Stimulated activated CD4-positive, alpha-beta T cell treated with anti-CD3 and anti-CD28 coated beads, TNF-alpha, amount 100 ng/mL, for 1 hour (primary cell): ENCODE results near the gene BBX.
A peak's percentile ranks its signal among the peaks of the same experiment; 100 is the strongest.

Experiments
- DNase-seq, 3 donors: peaks; one replicate each; pipeline ENCODE4 v3.0.0-alpha.2; 2020; ENCODE audit warnings: low read depth in 3 of 3, low spot score in 1 of 3

The BBX gene

GRCh38 chr3:107522510-107523288 lies at the start of gene BBX:
TSS of gene BBX (plus strand) at chr3:107522962. CDS start at chr3:107710461, 187,499 bp downstream.
- peak; percentile 77 to 95 (median 92) for DNase-seq

DNA sequence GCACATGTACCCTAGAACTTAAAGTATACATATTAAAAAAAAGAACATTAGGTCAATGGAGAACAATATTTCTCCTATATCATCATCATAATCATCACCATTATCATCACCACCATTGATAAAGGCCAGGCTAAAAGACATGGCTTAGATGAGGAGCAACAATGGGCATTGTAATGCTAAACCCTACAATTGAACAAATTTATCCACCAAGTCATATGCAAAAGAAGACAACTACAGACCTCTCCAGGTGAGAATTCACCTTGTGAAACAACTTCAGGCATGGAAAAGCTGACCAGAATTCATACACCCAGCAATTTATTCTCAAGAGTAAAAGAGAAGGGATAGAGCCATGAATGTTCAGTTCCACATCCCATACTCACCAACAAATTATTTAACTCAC lies 46.3 kb upstream of the BBX start:
- DNase-seq, result no peak

GRCh38 chr3:107487490-107487889 lies 35.3 kb upstream of the BBX start:
- no peak for DNase-seq

DNA sequence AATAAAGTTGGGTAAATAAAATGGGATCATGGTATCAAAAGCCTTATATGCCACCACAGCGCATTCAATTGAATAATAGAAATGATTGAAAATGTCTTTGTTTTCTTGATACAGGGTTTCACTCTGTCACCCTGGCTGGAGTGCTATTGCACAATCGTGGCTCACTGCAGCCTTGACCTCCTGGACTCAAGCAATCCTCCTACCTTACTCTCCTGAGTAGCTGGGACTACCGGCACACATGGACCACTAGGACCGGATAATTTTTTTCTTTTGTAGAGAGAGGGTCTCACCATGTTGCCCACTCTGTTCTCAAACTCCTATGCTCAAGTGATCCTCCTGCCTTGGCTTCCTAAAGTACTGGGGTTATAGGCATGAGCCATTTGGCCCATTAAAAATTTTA lies 33.8 kb upstream of the BBX start:
- no peak for DNase-seq

DNA sequence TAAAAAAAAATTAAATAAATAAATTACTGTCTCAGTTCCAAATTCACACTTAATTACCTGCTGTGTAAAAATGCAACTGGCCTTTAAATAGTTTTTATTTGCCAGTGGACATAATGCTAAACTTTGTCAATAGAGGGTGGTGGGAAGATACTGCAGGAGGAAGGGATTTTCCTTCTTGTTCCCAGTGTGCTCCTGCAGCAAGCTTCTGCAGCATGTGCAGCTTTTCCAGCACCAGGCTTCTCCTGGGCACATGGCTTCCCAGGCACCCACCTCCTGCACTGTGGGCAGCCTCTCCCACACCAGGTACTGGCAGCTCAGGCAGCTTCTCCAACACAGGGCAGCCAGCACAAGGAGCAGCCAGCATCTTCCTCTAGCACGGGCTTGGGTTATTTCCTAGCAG lies 29.6 kb upstream of the BBX start:
- no peak for DNase-seq

- no peak for DNase-seq
These were observed 25.9 kb upstream of the BBX start for GRCh38 chr3:107496855-107497254.

GRCh38 chr3:107498646-107499045 lies 24.1 kb upstream of the BBX start:
- no peak for DNase-seq

DNA sequence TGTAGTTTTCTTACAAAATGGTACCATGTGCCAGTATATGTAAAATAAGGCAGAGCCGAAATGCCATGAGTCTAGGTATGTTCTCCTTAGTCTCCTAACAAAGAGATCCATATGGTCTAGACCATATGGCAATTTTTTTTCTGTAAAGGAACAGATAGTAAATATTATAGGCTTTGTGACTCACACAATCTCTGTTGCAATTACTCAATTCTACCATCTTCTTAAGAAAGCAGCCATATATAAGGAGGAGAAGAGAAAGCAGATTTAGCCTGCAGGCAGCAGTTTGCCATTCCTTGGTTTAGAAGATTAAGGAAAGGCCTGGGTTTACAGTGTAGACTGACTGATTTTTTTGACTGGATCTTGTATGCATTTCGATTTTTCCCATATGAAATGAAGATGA lies 16.3 kb upstream of the BBX start:
- no peak for DNase-seq

- DNase-seq, result no peak
These were observed 14.4 kb upstream of the BBX start for GRCh38 chr3:107508331-107508730.

DNA sequence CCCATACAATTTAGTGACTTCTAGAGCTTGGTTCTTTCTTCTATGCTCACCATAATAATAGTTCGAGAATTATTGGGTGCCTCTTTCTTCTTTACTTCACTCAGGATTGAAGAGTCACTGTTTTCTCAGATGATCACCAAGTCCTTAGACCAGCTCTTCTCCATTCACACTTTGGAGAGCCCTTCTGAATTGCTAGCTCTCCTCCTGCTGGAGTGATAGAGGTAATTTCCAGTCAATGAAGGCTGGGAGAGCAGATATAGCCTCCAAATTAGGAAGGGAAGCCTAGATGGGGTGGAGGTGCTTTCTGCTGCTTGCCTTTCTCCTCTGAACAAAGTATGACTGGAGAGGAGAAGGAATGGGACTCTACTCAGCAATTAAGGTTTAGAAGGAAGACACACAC lies 10.7 kb upstream of the BBX start:
- no peak for DNase-seq

DNA sequence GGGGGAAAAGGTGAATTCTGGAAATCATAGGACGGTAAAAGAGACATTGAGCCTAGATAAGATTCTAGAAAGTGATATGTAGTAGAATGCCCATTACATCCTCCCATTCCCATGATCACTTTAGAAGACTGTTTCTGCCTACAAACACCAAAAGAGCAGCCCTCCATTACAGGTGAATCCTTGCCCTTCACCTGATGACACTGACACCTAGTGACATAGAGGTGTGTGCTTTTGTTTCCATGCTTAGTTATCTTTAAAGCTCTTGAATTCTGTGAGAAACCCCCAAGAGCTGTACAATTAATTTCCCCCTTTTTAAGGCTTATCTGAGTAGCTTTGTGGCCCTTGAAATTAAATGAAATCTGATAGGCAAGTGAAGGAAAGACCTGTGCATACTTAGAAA lies 8.3 kb upstream of the BBX start:
- DNase-seq, result no peak

GRCh38 chr3:107516475-107516874 lies 6.3 kb upstream of the BBX start:
- DNase-seq, result no peak

DNA sequence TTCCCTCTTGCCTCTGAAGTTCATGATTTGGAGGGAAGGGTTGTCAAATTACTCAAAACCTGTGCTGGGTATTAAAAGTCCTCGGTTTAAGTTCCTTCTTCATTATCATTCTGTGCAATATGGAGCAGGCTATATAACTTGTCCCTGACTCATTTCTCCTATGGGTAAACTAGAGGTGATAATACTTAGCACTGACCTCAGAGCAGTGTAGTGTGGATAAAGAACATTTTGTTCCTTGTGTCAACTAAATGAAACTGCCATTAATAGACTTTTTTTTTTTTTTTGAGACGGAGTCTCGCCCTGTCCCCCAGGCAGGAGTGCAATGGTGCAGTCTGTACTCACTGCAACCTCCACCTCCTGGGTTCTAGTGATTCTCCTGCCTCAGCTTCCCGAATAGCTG lies 2.2 kb upstream of the BBX start:
- DNase-seq, result no peak

DNA sequence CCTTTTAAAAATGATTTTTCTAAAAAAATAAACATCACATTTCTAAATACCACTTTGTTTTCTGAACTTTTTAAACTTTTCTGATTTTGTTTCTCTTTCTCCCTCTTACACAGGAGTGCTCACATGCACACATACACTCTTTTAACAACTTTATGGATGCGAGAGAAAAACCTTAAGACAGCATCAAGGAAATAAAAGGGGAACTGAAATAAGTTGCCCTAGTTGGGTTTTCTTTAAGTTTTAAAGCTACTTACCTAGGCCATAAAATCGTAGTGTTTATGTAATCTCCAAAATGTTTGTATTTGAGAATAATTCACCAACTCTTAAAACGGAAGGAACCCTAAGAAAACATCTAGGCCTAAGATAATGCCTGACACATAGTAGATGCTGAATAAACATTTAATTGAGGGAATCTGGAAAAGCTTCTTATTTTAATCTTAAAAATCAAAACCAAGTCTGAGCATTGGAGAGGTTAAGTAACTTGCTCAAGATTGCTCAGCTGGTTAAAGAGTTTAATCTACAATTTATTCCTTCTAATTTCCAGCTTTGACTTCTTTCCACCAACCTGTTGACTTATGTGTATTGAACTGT lies 1.2 kb upstream of the BBX start:
- no peak for DNase-seq

- DNase-seq, result no peak
These were observed 452 bp downstream of the BBX start for GRCh38 chr3:107523289-107523538.

DNA sequence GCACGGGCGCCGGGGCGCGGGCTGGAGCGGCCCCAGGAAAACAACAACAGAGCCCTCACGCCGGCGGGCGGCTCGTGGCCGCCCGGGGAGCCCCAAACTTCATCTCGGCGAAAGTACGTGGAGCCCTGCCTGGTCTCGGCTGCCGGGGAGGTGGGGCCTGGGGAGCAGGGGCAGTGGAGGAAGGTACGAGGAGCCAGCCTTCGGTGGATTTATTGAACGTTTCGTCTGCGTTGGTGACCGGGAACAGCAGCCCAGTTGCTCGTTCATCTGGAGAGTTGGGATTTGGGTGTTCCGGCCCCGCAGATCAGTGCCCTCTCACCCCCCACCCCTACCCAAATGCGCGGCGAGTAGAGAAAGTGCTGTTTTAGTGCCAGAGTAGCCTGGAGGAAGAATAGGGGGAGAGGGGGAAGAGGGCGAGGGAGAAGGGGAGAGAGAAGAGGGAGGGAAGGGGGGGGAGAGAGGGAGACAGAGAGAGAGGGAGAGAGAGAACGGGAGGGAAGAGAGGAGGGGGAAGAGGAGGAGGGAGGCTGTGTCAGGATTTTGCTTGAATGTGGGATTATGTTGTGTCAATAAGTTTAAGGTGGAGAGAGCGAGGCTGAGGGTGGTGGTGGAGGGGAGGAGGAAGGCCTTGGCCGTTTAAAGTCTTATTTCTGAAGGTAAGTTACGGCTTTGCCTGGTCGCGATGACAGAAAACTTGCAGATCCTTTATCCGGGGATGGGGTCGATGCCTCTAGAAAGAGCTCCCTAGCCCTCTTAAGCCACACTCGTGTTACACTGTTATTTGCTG lies 970 bp downstream of the BBX start:
- DNase-seq, result peak in 1 of 3 donors; percentile 38

DNA sequence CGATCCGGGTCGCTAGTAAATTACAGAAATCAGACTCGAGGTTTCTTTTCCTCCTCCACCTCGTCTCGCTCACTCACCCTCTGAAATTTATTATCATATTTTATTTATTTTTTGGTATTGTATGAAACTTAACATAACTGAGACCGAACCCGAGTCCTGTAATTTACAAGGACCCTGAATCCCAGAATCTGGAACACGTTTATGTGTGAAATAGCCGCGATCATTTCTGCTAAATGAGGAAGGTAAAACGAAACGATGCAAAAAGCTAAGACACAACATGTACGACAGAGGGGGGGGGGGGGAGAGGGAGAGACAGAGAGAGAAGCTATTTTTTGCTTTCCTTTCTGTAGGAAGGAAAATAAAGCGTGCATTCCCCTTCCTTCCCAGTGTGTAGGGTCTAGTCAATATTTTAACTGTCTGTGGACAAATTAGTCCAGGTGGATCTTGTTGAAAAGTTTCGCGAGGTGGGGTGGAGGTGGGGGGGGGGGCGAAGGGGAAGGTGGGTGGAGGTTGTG lies 1.6 kb downstream of the BBX start:
- DNase-seq, result no peak

- peak in 1 of 3 donors; percentile 37 for DNase-seq
These were observed 2.3 kb downstream of the BBX start for GRCh38 chr3:107524841-107525643.

- peak in 1 of 3 donors; percentile 4 for DNase-seq
These were observed 3.0 kb downstream of the BBX start for GRCh38 chr3:107525644-107526305.

- DNase-seq, result no peak
These were observed 9.2 kb downstream of the BBX start for GRCh38 chr3:107531917-107532469.

GRCh38 chr3:107540857-107541256 lies 18.1 kb downstream of the BBX start:
- no peak for DNase-seq
